Upper lobe of left lung (tissue), 4 donors: ENCODE data around the gene ZNF831.

Experiments
- EP300 ChIP-seq, 4 donors: sonication (generic); formaldehyde crosslinking; IDR thresholded peaks; one replicate each; pipeline ENCODE4 v1.5.1; 2017; ENCODE audit warnings: antibody characterized with exemption in 4 of 4, control low read depth in 2 of 4
- POLR2A ChIP-seq, 4 donors: fragments of 450-650 bp; IDR thresholded peaks; one replicate each; pipeline ENCODE4 v1.5.1; 2016 to 2017; ENCODE audit warnings: antibody characterized with exemption in 4 of 4, mild to moderate bottlenecking in 2 of 4
- TF ChIP-seq, protein P1 (sequence below), 6 experiments: fragments of 450-650 bp in 4 of 6; fragments of 200-600 bp in 2 of 6; sonication (generic) in 2 of 6; IDR thresholded peaks; one replicate each; pipeline ENCODE4 v1.5.1; 2016 to 2019; ENCODE audit warnings: antibody characterized with exemption in 6 of 6

GRCh38 chr20:59255256-59255655 is 91.6 kb downstream of the ZNF831 start:
- no peak for TF ChIP-seq POLR2A (IDR thresholded peaks at IDR 0.05)
- TF ChIP-seq, protein P1, sequence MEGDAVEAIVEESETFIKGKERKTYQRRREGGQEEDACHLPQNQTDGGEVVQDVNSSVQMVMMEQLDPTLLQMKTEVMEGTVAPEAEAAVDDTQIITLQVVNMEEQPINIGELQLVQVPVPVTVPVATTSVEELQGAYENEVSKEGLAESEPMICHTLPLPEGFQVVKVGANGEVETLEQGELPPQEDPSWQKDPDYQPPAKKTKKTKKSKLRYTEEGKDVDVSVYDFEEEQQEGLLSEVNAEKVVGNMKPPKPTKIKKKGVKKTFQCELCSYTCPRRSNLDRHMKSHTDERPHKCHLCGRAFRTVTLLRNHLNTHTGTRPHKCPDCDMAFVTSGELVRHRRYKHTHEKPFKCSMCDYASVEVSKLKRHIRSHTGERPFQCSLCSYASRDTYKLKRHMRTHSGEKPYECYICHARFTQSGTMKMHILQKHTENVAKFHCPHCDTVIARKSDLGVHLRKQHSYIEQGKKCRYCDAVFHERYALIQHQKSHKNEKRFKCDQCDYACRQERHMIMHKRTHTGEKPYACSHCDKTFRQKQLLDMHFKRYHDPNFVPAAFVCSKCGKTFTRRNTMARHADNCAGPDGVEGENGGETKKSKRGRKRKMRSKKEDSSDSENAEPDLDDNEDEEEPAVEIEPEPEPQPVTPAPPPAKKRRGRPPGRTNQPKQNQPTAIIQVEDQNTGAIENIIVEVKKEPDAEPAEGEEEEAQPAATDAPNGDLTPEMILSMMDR (IDR thresholded peaks at IDR 0.05), result no peak
- TF ChIP-seq EP300 (IDR thresholded peaks at IDR 0.05), result no peak
